ENCODE data around the gene OR51D1. TPM values are rescaled to one million over a fixed set of nuclear protein-coding genes. Genes with fewer than 3 reads are reported as not detected.

OR51D1 gene
- total and polyA plus RNA-seq, 9 of the 15 experiments (the other 6 are each of a cell fraction or from before 2014, with no cell fraction given) = not detected

- H3K4me2 ChIP-seq (ENCODE audit: insufficient read depth, low read length) = peak overlapping the region; percentile 81
- intact Hi-C loops (cut with micrococcal nuclease) (no loop called here), in situ Hi-C loops (cut with MboI) (no loop called here)
- H3K4me1 ChIP-seq (replicated peaks in 1 of 2; ENCODE audit: control insufficient read depth in 2 of 2, insufficient read depth in 2 of 2, low read length in 2 of 2) = peaks cover 9 to 14% of the 10 kb centered on the region in 2 experiments; a peak in 3 of 5 replicates
- peaks cover 4% of the 10 kb centered on the region; the same call in 2 of the 3 replicates for H3K36me3 ChIP-seq (ENCODE audit: control insufficient read depth, insufficient read depth, low read length)
- POLR2A ChIA-PET = interaction anchor here (0.6 to 1.5 kb wide), 5 partner anchors 10 to 420 kb away, joined by 3 to 6 read pairs (median 3); partner anchors contain the start of gene OR52I1
- no peaks in the 10 kb centered on the region for H3K9me3 ChIP-seq (replicated peaks; ENCODE audit: control insufficient read depth, insufficient read depth, low read depth, low read length)
- peak overlapping the region in 1 of 2 experiments; percentile 78; a peak in 2 of 4 replicates for H3K9ac ChIP-seq (ENCODE audit: insufficient read depth in 1 of 2, low read depth in 2 of 2, low read length in 2 of 2)
- TF ChIP-seq MYC (IDR thresholded peaks at IDR 0.05; ENCODE audit: low read depth, low read length) (no peak), MYC (CRISPR knock-in tag; IDR thresholded peaks at IDR 0.05; ENCODE audit: borderline replicate concordance, low read depth) (no peak), ETV1 (tag; conservative IDR thresholded peaks at IDR 0.05; ENCODE audit: low read depth) (no peak), TSHZ1 (CRISPR knock-in tag; IDR thresholded peaks at IDR 0.05) (no peak), ZNF232 (CRISPR knock-in tag; IDR thresholded peaks at IDR 0.05) (no peak)
- WGBS (ENCODE audit: insufficient coverage, low coverage, missing lambda C conversion rate) = 41% methylated on average over 6 of the region's 6 CpGs
- DNase-seq (ENCODE audit: extremely low read depth in 1 of 4, low spot score in 3 of 4) = peak in 1 of 4 experiments; percentile 6
- no peaks in the 10 kb centered on the region for H3K9me1 ChIP-seq (ENCODE audit: control insufficient read depth, insufficient read depth, low read length)
- H2AFZ ChIP-seq (ENCODE audit: low read depth, low read length) = peak overlapping the region; percentile 100
- CTCF ChIA-PET (ENCODE audit: low intra/inter-chr PET ratio) = no interaction called here
- no peak overlapping the region; the same call in 2 of the 3 replicates for H3K27ac ChIP-seq (ENCODE audit: extremely low read depth, low read depth, low read length)
- H3K4me3 ChIP-seq = peak overlapping the region; percentile 68
- BruUV-seq (replicated peaks) = no TSS peak
- no peaks in the 10 kb centered on the region for H4K20me1 ChIP-seq (replicated peaks; ENCODE audit: control insufficient read depth, insufficient read depth, low read length)
- FAIRE-seq = peak; percentile 60
- peaks cover 11% of the 10 kb centered on the region; the same call in 2 of the 3 replicates for H3K79me2 ChIP-seq (ENCODE audit: control insufficient read depth, insufficient read depth, low read length)
- ATAC-seq = no peak
- H3K27me3 ChIP-seq (ENCODE audit: control insufficient read depth in 2 of 2, insufficient read depth in 2 of 2, low read length in 2 of 2) = no peaks in the 10 kb centered on the region
These were observed 30.2 kb upstream of the OR51D1 start for GRCh38 chr11:4607096-4607495.

Measured in K562 (cell line).